VCaP (cell line): ENCODE data around the gene ACSM4.
"Not testable (repeated sequence)": the region's sequence is repeated elsewhere in the genome, so short reads cannot be mapped to it uniquely, and the experiment has no call there.

Experiments used
- H3K27ac ChIP-seq: fragments of 450-650 bp; 2 replicates; pipeline ENCODE4 v1.5.1; 2017
- TF ChIP-seq, protein P1 (sequence below): fragments of 450-650 bp; conservative IDR thresholded peaks from 2 replicates; pipeline ENCODE4 v1.5.1; 2017; ENCODE audit warnings: mild to moderate bottlenecking, moderate library complexity

Gene ACSM4

GRCh38 chr12:7304456-7304855 lies 584 bp downstream of the ACSM4 start:
- TF ChIP-seq, protein P1, sequence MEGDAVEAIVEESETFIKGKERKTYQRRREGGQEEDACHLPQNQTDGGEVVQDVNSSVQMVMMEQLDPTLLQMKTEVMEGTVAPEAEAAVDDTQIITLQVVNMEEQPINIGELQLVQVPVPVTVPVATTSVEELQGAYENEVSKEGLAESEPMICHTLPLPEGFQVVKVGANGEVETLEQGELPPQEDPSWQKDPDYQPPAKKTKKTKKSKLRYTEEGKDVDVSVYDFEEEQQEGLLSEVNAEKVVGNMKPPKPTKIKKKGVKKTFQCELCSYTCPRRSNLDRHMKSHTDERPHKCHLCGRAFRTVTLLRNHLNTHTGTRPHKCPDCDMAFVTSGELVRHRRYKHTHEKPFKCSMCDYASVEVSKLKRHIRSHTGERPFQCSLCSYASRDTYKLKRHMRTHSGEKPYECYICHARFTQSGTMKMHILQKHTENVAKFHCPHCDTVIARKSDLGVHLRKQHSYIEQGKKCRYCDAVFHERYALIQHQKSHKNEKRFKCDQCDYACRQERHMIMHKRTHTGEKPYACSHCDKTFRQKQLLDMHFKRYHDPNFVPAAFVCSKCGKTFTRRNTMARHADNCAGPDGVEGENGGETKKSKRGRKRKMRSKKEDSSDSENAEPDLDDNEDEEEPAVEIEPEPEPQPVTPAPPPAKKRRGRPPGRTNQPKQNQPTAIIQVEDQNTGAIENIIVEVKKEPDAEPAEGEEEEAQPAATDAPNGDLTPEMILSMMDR = no peak

GRCh38 chr12:7310070-7310469 lies 6.2 kb downstream of the ACSM4 start:
- no peak overlapping the region for H3K27ac ChIP-seq
- TF ChIP-seq, protein P1 = no peak

More at GRCh38 chr12:7304456-7304855, 584 bp downstream of the ACSM4 start:
- no peak overlapping the region for H3K27ac ChIP-seq

- TF ChIP-seq, protein P1 = peak; percentile 44; the same call in 1 of the 2 replicates
- H3K27ac ChIP-seq = no peak overlapping the region
These were observed 16.1 kb downstream of the ACSM4 start for GRCh38 chr12:7319930-7320329.

DNA sequence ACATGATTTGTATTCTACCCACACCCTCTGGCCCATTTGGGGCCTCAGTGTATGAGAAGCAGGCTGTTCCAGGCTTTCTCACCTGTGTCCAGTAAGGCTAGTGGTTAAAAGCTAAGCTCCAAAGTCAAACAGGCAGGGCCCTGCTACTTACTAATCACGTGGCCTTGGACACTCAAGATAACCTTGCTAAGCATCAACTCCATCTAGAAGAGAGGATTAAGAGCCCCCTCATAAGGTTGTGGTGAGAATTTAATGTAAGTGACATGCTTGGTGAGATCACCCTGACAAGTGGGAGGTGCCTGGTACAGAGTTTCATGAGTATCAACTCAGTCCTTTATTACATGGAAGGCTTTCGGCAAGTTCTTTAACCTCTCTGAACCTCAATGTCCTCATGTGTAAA lies 17.8 kb downstream of the ACSM4 start:
- no peak overlapping the region for H3K27ac ChIP-seq
- TF ChIP-seq, protein P1 = no peak

DNA sequence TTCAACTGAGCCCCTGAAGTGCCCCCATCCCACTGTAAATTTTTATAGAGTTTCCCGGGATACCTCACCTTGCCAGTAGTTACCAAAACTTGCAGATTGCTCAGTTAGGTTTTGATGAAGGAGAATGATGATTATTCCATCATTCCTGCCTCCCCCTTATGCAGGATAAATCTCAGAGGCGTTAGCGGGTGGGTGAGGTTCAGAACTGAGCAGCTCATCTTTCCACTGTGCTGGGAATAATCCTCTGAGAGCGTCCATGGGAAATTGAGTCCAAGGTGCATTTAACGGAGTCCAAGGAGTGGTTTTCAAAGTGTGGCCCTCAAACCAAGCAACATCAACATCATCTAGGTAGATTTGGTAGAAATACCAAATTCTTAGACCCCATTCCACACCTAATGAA lies 18.7 kb downstream of the ACSM4 start:
- TF ChIP-seq, protein P1 = no peak
- no peak overlapping the region for H3K27ac ChIP-seq

GRCh38 chr12:7324176-7324575 lies 20.3 kb downstream of the ACSM4 start:
- TF ChIP-seq, protein P1 = no peak
- no peak overlapping the region for H3K27ac ChIP-seq

GRCh38 chr12:7327918-7328317 lies 24.0 kb downstream of the ACSM4 start:
- TF ChIP-seq, protein P1 = 0 out of 2 replicates have a peak, but pooled peaks have one; percentile 10
- H3K27ac ChIP-seq = no peak overlapping the region

DNA sequence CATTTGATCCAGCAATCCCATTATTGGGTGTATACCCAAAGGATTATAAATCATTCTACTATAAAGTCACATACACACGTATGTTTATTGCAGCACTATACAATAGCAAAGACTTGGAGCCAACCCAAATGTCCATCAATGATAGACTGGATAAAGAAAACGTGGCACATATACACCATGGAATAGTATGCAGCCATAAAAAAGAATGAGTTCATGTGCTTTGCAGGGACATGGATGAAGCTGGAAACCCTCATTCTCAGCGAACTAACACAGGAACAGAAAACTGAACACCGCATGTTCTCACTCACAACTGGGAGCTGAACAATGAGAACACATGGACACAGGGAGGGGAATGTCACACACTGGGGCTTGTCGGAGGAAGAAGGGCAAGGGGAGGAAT lies 33.9 kb downstream of the ACSM4 start:
- not testable (repeated sequence) for H3K27ac ChIP-seq
